Suppressor macrophage treated with lipopolysaccharide for 4 hours (primary cell): ENCODE measurements around the gene XPNPEP1.

Experiments
- DNase-seq: peaks from one replicate; pipeline ENCODE4 v3.0.0-alpha.2; 2020

XPNPEP1 gene

GRCh38 chr10:109922976-109923921 lies at the start of gene XPNPEP1:
TSS of gene XPNPEP1 (minus strand) at chr10:109923511. CDS start at chr10:109923433, 78 bp downstream.
- peak; percentile 96 for DNase-seq

GRCh38 chr10:109972372-109973001 lies 49.2 kb upstream of the XPNPEP1 start:
- no peak for DNase-seq

- DNase-seq, result no peak
Observed at GRCh38 chr10:109971634-109972033, 48.3 kb upstream of the XPNPEP1 start.

DNA sequence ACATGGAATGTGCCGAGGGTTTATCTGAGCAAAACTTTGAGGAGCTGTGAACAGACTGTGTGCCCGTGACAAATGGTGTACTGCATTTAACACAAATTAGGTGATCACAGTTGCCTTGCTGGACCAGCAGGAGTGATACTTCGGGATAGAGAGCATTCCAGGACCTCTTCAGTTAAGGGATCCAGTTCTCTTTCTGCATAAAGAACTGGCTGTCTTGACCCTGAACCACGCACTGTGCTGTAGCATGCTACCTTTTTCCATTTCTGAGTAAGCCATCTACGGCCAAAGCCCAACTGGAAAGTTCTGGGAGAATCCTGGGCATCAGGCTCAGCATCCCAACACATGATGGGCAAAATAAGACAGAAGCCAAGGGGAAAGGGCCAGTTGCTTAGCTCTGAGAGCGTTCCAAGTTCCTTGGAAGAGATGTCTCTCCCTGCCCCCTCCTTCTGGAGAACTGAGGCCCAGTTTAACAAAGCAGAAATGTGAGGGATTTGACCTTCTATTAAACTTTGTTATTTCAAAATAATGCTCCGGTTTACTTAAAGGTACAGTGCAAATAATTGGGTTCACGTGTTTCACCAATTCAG lies 46.5 kb upstream of the XPNPEP1 start:
- DNase-seq, result no peak

DNA sequence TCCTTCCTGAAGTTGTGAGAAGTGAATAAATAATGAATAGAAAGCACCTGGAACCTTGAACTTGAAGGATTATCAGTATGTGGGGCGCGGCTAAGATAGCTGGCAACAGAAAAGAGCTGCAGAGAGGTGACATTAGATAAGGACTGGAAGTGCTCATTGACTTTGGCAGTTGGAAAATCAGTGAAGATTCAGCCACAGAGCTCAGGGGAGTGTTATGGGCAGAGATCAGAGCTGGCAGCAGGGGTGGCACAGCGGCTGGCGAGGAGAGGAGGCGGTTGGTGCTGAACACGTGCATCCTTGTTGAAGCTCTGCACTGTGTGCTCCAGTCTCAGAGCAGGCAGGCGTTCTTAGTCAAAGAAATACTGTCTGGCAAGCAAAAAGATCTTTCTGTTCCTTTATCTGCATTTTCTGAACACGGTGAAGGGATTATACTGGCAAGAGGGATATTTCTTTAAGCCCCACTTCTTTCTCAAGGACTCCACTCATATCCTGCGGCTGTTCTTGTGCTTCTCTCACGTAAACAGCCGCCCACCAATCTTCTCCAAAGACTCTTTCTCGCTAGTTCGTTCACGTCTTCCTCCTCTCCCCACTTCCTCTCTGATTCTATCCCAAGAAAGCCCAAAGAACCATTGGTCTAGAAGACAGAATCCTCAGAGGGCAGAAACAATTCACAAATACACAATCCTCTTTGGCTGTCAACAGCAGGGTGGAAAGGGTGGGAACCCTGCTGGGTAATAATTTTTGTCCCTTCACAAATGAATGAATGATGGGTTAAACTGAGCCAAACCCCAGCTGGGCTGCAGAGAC lies 45.8 kb upstream of the XPNPEP1 start:
- DNase-seq, result no peak

- no peak for DNase-seq
Observed at GRCh38 chr10:109967739-109968088, 44.4 kb upstream of the XPNPEP1 start.

DNA sequence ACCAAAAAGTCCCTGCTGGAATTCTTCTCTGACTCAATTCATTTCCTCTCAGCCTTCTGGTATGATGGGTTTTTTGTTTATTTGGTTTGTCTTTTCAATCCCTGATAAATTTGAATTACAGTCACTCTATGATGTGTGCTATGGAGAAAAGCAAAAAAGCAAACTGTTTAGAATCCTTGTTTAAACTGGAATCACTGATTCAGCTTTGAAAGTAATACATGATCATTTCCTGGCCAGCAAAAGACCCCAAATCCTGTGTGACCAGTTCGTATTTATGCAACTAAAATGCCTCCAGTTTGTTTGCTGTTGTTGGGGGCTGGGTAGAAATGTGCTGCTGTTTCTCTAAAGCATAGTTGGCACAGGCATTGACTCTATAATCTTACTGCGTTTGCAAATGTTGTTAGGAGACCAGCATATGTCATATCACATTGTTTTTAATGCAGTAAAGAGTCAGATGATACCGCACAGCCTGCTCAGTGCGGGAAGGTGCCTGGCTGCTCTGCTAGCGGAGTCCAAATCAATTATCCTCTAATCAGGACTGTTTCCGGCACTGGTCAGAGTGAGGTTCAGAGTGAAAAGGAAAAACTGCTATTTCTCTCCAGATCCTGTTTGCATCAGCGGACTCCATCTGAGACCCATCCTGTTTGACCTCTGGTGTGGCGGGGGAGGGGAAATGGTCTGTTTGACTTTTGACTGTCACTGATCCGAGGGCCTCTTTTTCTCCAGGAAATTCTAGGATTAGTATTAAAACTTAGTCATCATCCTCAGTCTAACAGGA lies 43.8 kb upstream of the XPNPEP1 start:
- DNase-seq, result peak; percentile 17

DNA sequence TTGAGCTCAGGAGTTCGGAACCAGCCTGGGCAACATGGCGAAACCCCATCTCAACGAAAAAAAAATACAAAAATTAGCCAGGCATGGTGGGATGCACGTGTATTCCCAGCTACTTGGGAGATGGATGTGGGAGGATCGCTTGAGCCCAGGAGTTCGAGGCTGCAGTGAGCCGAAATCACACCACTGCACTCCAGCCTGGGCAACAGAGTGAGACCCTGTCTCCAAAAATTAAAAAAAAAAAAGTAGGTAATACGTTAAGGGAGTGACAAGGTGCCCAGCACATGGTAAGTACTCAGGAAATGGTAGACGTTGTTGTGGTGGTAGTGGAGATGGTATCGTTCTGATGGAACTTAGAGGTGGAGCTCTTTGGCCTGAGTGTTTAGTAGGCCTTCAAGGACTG lies 41.0 kb upstream of the XPNPEP1 start:
- no peak for DNase-seq

DNA sequence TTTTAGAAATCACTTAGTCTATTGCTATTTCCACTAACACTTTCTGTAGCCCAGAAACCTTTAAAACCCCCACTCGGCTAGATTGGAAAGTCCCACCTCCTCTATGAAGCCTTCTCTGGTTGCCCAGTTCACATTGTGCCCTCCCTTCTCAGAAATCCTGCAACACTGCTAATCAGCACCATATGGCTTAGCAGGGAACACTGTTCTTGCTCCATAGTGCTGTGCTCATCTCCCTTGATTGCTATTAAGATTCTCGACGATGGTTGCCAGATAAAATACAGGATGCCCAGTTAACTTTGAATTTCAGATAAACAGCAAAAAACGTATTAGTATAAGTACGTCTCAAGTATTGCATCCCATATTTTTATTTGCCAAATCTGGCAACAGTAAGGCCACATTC lies 40.1 kb upstream of the XPNPEP1 start:
- DNase-seq, result no peak

GRCh38 chr10:109962247-109962646 lies 38.9 kb upstream of the XPNPEP1 start:
- no peak for DNase-seq

DNA sequence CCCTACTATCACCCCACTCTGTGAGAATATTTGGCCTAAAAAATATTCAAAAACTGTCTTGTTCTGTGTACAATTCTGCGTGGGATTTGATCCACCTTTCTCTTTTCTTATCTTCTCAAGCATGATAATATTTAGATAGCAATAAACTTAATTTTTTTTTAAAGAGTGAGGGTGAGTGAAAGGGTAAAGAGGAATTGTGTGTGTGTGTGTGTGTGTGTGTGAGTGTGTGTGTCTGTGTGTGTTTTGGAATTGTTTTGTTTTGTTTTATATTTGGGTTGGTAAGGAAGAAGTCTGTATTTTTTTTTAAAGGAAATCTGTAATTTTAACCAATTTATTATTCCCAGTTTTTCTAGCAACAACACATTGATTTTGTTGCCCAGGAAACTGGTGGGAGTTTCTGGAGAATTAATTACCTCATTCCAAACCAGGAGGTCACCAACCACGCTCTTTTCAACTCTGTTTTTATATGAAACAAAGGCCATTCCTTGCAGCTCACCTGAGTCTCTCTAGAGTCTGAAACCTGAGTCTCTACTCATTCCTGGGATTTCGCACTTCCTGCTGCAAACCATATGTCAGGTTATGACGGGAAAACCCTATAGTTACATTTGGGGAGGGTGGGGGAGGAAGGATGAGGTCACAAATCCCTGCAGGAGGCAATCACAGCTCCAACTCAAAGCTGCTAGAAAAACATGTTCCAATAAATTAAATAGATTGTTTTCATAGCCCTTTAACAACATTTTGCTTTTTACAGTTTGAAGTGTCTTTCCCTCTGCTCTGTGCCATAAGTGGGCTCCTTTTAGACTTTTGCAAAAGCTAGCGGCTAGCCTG lies 38.1 kb upstream of the XPNPEP1 start:
- DNase-seq, result no peak

GRCh38 chr10:109960682-109961081 lies 37.4 kb upstream of the XPNPEP1 start:
- no peak for DNase-seq

GRCh38 chr10:109959259-109960145 lies 36.2 kb upstream of the XPNPEP1 start:
- no peak for DNase-seq

- no peak for DNase-seq
Observed at GRCh38 chr10:109958059-109958458, 34.7 kb upstream of the XPNPEP1 start.

DNA sequence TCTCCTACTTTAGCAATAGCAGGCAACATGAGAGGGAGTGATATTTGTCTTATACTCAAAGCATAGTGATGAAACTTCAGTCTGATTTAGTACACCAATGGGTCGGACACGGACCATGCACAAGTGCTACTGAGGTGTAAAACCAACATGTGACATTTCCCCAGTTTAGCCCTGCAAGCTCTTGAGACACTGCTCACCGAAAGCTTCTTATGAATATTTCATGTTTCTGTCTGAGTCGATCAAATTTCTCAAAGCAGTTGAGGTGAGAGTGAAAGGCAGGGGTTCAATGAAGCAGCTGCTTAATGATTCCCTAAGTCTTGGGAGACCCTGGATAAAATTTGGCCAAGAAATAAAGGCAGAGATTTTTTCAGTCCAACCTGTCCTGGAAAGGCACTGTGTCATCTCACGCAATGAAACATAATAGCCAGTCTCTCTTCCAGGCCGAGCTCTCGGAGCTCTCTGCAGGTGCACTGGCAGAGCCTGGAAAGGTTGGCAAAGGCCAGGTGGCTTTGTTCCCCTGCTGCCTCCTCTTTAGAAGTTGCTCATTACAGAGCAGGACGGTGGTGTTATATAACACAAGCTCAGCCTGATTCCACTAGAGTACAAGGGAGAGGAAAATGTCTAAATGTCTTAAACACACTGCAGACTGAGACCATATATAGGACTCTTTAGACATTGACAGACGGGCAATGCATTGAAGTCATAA lies 33.9 kb upstream of the XPNPEP1 start:
- no peak for DNase-seq

GRCh38 chr10:109956454-109957091 lies 33.3 kb upstream of the XPNPEP1 start:
- peak; percentile 59 for DNase-seq

GRCh38 chr10:109953766-109954165 lies 30.5 kb upstream of the XPNPEP1 start:
- no peak for DNase-seq

DNA sequence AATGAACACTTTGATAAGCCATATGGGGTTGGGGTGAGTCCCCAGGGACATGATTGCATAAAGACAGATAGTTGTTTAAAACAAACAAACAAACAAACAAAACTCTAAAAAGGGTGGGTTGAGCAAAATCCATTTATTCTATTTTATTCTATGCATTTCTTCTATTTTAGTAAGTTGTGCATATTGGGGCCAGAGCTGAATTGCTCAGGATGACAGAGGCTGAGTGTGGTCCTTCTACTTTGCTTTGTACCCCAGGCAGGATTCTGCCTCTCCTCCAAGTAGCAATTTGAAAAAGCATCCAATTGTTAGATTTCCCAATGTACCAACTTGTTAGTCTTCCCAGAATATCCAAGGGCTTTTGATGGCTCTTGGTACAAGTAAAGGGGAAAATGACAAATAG lies 29.2 kb upstream of the XPNPEP1 start:
- DNase-seq, result no peak
